KMS-11 (cell line): ENCODE measurements around the gene DNAAF1.
"Not testable (repeated sequence)": the region's sequence is repeated elsewhere in the genome, so short reads cannot be mapped to it uniquely, and the experiment has no call there.

Experiments
- H2AFZ ChIP-seq: fragments of 200-600 bp; sonication (generic); 2 replicates; pipeline ENCODE4 v1.6.1; 2016; ENCODE audit warnings: antibody characterized with exemption, mixed run types, low read depth
- H3K27ac ChIP-seq: fragments of 200-600 bp; sonication (generic); 2 replicates; pipeline ENCODE4 v1.6.1; 2016; ENCODE audit warnings: mild to moderate bottlenecking, mixed run types
- H3K27me3 ChIP-seq: fragments of 200-600 bp; sonication (generic); 2 replicates; pipeline ENCODE4 v1.6.1; 2017; ENCODE audit warnings: mild to moderate bottlenecking, low read depth, mixed run types, moderate library complexity; ENCODE audit not compliant: insufficient read depth
- H3K36me3 ChIP-seq: fragments of 200-600 bp; sonication (generic); 2 replicates; pipeline ENCODE4 v1.6.1; 2017; ENCODE audit warnings: mild to moderate bottlenecking, mixed run types; ENCODE audit not compliant: insufficient read depth
- H3K4me1 ChIP-seq: fragments of 200-600 bp; sonication (generic); 2 replicates; pipeline ENCODE4 v1.6.1; 2016; ENCODE audit warnings: mild to moderate bottlenecking, low read depth, mixed run types; ENCODE audit not compliant: poor library complexity, severe bottlenecking
- H3K4me2 ChIP-seq: fragments of 200-600 bp; sonication (generic); 2 replicates; pipeline ENCODE4 v1.7.0; 2016; ENCODE audit warnings: mild to moderate bottlenecking, mixed run types
- H3K4me3 ChIP-seq: fragments of 200-600 bp; sonication (generic); IDR thresholded peaks from 2 replicates; pipeline ENCODE4 v1.6.1; 2017; ENCODE audit warnings: low read depth, low read length, mixed read lengths; ENCODE audit not compliant: insufficient read depth
- H3K79me2 ChIP-seq: fragments of 200-600 bp; sonication (generic); 2 replicates; pipeline ENCODE4 v1.6.1; 2016; ENCODE audit warnings: low read depth, mixed run types; ENCODE audit not compliant: insufficient read depth
- H3K9ac ChIP-seq: fragments of 200-600 bp; sonication (generic); 2 replicates; pipeline ENCODE4 v1.6.1; 2016; ENCODE audit warnings: mild to moderate bottlenecking, mixed run types
- H4K20me1 ChIP-seq: fragments of 200-600 bp; sonication (generic); 2 replicates; pipeline ENCODE4 v1.6.1; 2016; ENCODE audit warnings: mild to moderate bottlenecking, mixed run types; ENCODE audit not compliant: insufficient read depth
- CTCF ChIP-seq: fragments of 200-600 bp; sonication (generic); conservative IDR thresholded peaks from 2 replicates; pipeline ENCODE4 v1.6.1; 2017; ENCODE audit warnings: low read depth, mild to moderate bottlenecking, antibody characterized with exemption, low read length, moderate library complexity, mixed read lengths

Gene DNAAF1

GRCh38 chr16:84198401-84198800 lies 53.3 kb downstream of the DNAAF1 start:
- Histone ChIP-seq H3K79me2 (no peaks in the 10 kb centered on the region), H3K9ac (no peak overlapping the region), H3K4me2 (no peak overlapping the region)

GRCh38 chr16:84199097-84199496 lies 54.0 kb downstream of the DNAAF1 start:
- no peak for TF ChIP-seq CTCF
- Histone ChIP-seq H3K36me3 (no peaks in the 10 kb centered on the region), H3K27ac (no peak overlapping the region), H3K4me3 (no peak overlapping the region), H2AFZ (no peak overlapping the region), H3K9ac (no peak overlapping the region), H3K4me1 (no peaks in the 10 kb centered on the region), H3K27me3 (peaks cover 35% of the 10 kb centered on the region; the same call in 1 of the 2 replicates), H3K4me2 (no peak overlapping the region), H4K20me1 (no peaks in the 10 kb centered on the region), H3K79me2 (no peaks in the 10 kb centered on the region)

More at GRCh38 chr16:84198401-84198800, 53.3 kb downstream of the DNAAF1 start:
- Histone ChIP-seq H2AFZ (no peak overlapping the region), H3K4me1 (no peaks in the 10 kb centered on the region), H3K36me3 (no peaks in the 10 kb centered on the region), H3K4me3 (no peak overlapping the region), H3K27me3 (peaks cover 36% of the 10 kb centered on the region; the same call in 1 of the 2 replicates), H3K27ac (no peak overlapping the region), H4K20me1 (no peaks in the 10 kb centered on the region)
- TF ChIP-seq CTCF: no peak

- H3K27me3 ChIP-seq: peaks cover 35% of the 10 kb centered on the region; the same call in 1 of the 2 replicates
- H3K36me3 ChIP-seq: no peaks in the 10 kb centered on the region
- no peak overlapping the region for H3K4me3 ChIP-seq
- no peak for TF ChIP-seq CTCF
- H3K27ac ChIP-seq: no peak overlapping the region
- no peak overlapping the region for H3K4me2 ChIP-seq
- H3K79me2 ChIP-seq: no peaks in the 10 kb centered on the region
- H2AFZ ChIP-seq: no peak overlapping the region
- no peak overlapping the region for H3K9ac ChIP-seq
- no peaks in the 10 kb centered on the region for H3K4me1 ChIP-seq
- H4K20me1 ChIP-seq: no peaks in the 10 kb centered on the region
Measured at GRCh38 chr16:84199861-84200260, 54.8 kb downstream of the DNAAF1 start.

- peaks cover 23% of the 10 kb centered on the region; the same call in 1 of the 2 replicates for H3K27me3 ChIP-seq
- H3K27ac ChIP-seq, H3K4me2 ChIP-seq, H3K79me2 ChIP-seq, H2AFZ ChIP-seq, H4K20me1 ChIP-seq, H3K9ac ChIP-seq, H3K36me3 ChIP-seq, H3K4me1 ChIP-seq, H3K4me3 ChIP-seq: not testable (repeated sequence)
Measured at GRCh38 chr16:84204551-84204950, 59.4 kb downstream of the DNAAF1 start.

- H3K27me3 ChIP-seq: peaks cover 19% of the 10 kb centered on the region; the same call in 1 of the 2 replicates
- not testable (repeated sequence) for H3K9ac ChIP-seq, H3K27ac ChIP-seq, H3K79me2 ChIP-seq, H3K4me1 ChIP-seq, H4K20me1 ChIP-seq, H3K4me3 ChIP-seq, H2AFZ ChIP-seq, H3K4me2 ChIP-seq, H3K36me3 ChIP-seq
Measured at GRCh38 chr16:84205123-84205522, 60.0 kb downstream of the DNAAF1 start.
